ENCODE results near the gene TNFSF15. TPM values are rescaled to one million over a fixed set of nuclear protein-coding genes. Genes with fewer than 3 reads are reported as not detected.
A peak's percentile ranks its signal among the peaks of the same experiment; 100 is the strongest.

TNFSF15 gene
- polyA plus RNA-seq, 6 donors from 2014 or later: 0.16 TPM; not detected in 5

DNA sequence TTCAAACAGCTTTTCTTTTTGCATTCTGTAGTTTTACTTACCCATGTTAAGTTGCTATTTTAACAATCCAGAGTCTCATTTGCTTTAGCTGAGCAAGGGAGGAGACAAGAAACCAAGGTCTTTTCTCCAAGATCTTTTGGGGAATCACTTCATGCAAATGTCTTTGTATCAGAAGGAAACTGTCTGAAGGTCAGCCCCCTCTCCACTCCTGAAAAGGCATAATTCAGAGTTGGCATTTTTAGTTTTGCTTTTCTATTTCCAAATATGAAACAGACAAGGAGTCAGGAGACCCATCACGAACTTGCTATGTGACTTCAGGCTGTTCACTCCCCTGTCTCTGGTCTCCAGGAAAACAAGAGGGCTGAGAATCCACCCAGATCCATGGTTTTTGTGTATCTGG, 12.3 kb upstream of the TNFSF15 start:
- DNase-seq: no peak
- no peak for ATAC-seq (ENCODE audit: low read depth in 2 of 2)
- H3K27ac Mint-ChIP-seq: no peak overlapping the region
- peaks cover 0 to 8% (median 0%) of the 10 kb centered on the region in 3 donors for H3K4me1 Mint-ChIP-seq
- H3K9me3 Mint-ChIP-seq: peaks cover 0 to 10% (median 3%) of the 10 kb centered on the region in 7 donors
- H3K4me3 Mint-ChIP-seq: no peak overlapping the region
- peaks cover 4 to 21% of the 10 kb centered on the region in 2 donors for H3K36me3 Mint-ChIP-seq
- peaks cover 21 to 40% (median 24%) of the 10 kb centered on the region in 3 donors for H3K27me3 Mint-ChIP-seq

GRCh38 chr9:114813717-114814418, 8.0 kb upstream of the TNFSF15 start:
- peaks cover 8% of the 10 kb centered on the region in 3 donors for H3K4me1 Mint-ChIP-seq
- peaks cover 0 to 9% (median 3%) of the 10 kb centered on the region in 7 donors for H3K9me3 Mint-ChIP-seq
- H3K27me3 Mint-ChIP-seq: peaks cover 19 to 44% (median 34%) of the 10 kb centered on the region in 3 donors
- H3K27ac Mint-ChIP-seq: no peak overlapping the region
- H3K4me3 Mint-ChIP-seq: no peak overlapping the region
- DNase-seq (no peak), ATAC-seq (ENCODE audit: low read depth in 2 of 2) (no peak)
- H3K36me3 Mint-ChIP-seq: peaks cover 4 to 15% of the 10 kb centered on the region in 2 donors

DNA sequence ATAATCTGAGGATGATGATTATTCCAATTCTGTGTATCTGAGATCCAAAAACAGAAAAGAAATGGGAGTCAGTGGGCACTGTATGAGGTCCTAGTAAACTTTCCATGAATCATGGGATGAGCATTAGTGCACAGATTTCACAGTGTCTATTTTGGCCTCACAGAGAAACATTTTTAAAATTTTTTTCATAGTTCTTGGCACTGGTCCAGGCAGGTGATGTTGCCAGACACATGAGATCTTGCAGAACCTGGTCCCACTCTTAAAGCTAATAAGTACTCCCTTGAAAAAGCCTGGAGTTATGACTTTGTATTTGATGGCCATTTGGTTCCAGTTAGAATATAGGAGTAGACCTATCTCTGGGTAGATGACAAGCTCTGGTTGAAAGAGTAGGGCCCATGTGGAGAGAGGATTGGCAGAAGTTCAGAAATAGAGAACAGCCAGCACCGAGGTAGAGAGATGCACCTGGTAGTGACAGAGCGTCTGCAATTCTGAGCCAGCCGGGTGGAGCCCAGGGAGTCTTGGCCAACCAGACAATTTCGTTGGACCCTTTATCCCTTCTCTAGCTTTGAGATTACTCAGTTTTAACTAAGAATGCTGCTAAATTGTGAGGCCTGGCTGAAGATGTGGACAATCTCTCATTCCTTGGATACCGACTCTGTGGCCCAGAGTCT, 6.3 kb upstream of the TNFSF15 start:
- Mint-ChIP-seq H3K4me1 (peaks cover 21 to 22% (median 22%) of the 10 kb centered on the region in 3 donors), H3K9me3 (peaks cover 0 to 9% (median 3%) of the 10 kb centered on the region in 7 donors), H3K36me3 (peaks cover 4 to 15% of the 10 kb centered on the region in 2 donors), H3K27ac (no peak overlapping the region), H3K4me3 (no peak overlapping the region), H3K27me3 (peaks cover 11 to 43% (median 34%) of the 10 kb centered on the region in 3 donors)
- DNase-seq: no peak
- no peak for ATAC-seq (ENCODE audit: low read depth in 2 of 2)

DNA sequence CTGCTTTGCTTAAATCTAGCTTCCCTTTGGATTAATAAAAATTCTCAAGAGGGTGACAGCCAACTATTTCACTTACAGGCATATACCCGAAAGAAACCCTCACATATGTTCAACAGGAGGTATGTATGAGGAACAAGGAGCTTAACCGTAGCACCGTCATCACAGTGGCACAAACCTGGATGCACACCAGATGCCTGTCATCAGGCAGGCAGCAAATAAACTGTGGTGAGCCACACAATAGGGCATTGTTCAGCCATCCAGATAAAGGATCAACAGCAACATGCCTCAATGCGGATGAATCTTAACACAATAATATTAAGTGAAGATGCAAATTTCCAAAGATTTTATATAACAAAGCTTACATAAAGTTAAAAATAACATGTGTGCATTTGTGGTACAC, 5.5 kb upstream of the TNFSF15 start:
- peaks cover 0 to 9% (median 3%) of the 10 kb centered on the region in 7 donors for H3K9me3 Mint-ChIP-seq
- no peak overlapping the region for H3K27ac Mint-ChIP-seq
- ATAC-seq (ENCODE audit: low read depth in 2 of 2): no peak
- H3K4me3 Mint-ChIP-seq: no peak overlapping the region
- H3K4me1 Mint-ChIP-seq: peaks cover 28 to 29% (median 29%) of the 10 kb centered on the region in 3 donors
- DNase-seq: no peak
- H3K27me3 Mint-ChIP-seq: peaks cover 10 to 35% (median 33%) of the 10 kb centered on the region in 3 donors
- peaks cover 1 to 15% of the 10 kb centered on the region in 2 donors for H3K36me3 Mint-ChIP-seq

GRCh38 chr9:114810614-114811013, 4.8 kb upstream of the TNFSF15 start:
- no peak for ATAC-seq (ENCODE audit: low read depth in 2 of 2)
- Mint-ChIP-seq H3K4me1 (peaks cover 35 to 36% (median 36%) of the 10 kb centered on the region in 3 donors), H3K36me3 (peaks cover 0 to 15% of the 10 kb centered on the region in 2 donors), H3K27me3 (peaks cover 7 to 31% (median 28%) of the 10 kb centered on the region in 3 donors), H3K9me3 (peaks cover 0 to 9% (median 3%) of the 10 kb centered on the region in 7 donors), H3K4me3 (no peak overlapping the region), H3K27ac (no peak overlapping the region)
- no peak for DNase-seq

DNA sequence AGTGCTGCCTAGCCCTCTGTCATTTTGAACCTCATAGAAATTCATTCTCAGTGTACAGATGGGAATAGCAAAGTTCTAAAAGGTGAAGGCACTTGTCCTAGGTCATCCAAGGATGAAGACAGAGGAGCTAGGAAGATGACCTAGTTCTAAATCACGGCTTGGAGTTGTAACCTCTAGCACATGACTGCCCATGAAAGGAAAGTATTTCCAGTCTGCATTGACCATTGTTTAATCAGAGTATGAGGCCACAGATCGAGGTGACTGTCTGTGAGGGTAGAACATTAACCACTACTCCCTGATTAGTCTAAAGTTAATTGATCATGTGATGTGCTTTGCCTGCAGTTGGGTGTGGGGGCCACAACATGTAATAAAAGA, 674 bp upstream of the TNFSF15 start:
- H3K27ac Mint-ChIP-seq: peak overlapping the region in 5 of 6 donors; percentile 12 to 93 (median 80)
- H3K36me3 Mint-ChIP-seq: no peaks in the 10 kb centered on the region
- ATAC-seq (ENCODE audit: low read depth in 2 of 2) (no peak), DNase-seq (no peak)
- H3K27me3 Mint-ChIP-seq: peaks cover 0 to 10% (median 6%) of the 10 kb centered on the region in 3 donors
- peak overlapping the region; percentile 44 to 89 (median 78) for H3K4me3 Mint-ChIP-seq
- peaks cover 36 to 41% (median 37%) of the 10 kb centered on the region in 3 donors for H3K4me1 Mint-ChIP-seq
- H3K9me3 Mint-ChIP-seq: no peaks in the 10 kb centered on the region

DNA sequence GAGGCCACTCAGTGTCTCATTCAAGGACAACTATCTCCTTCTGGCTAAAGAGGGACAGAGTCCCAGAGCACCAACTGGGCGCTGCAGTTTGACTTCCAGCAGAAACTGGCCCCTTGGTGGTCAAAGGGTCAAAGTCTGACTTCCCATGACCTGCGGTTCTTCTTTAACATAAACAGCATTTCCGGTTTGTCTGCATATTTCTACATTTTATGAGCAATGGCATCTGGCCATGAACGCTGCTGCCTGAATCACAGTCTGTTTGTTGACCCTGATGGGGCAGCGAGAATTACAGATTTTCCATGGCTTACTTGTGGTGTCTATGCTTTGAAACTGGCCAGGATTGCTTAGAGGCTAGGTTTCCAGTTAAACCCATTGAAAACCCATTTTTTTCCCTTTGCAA, 1.3 kb downstream of the TNFSF15 start:
- DNase-seq (no peak), ATAC-seq (ENCODE audit: low read depth in 2 of 2) (no peak)
- Mint-ChIP-seq H3K4me3 (no peak overlapping the region), H3K27ac (peak overlapping the region in 1 of 6 donors; percentile 75), H3K4me1 (peaks cover 35 to 41% (median 38%) of the 10 kb centered on the region in 3 donors), H3K27me3 (peaks cover 0 to 16% (median 13%) of the 10 kb centered on the region in 3 donors), H3K36me3 (no peaks in the 10 kb centered on the region), H3K9me3 (no peaks in the 10 kb centered on the region)

GRCh38 chr9:114803479-114804265, 2.2 kb downstream of the TNFSF15 start:
- DNase-seq (no peak), ATAC-seq (ENCODE audit: low read depth in 2 of 2) (no peak)
- Mint-ChIP-seq H3K36me3 (no peaks in the 10 kb centered on the region), H3K27ac (peak overlapping the region in 2 of 6 donors; percentile 57 to 83), H3K27me3 (peaks cover 0 to 8% (median 7%) of the 10 kb centered on the region in 3 donors), H3K4me3 (no peak overlapping the region), H3K9me3 (no peaks in the 10 kb centered on the region), H3K4me1 (peaks cover 27 to 35% (median 29%) of the 10 kb centered on the region in 3 donors)

GRCh38 chr9:114799925-114800324, 5.9 kb downstream of the TNFSF15 start:
- Mint-ChIP-seq H3K36me3 (no peaks in the 10 kb centered on the region), H3K4me1 (peaks cover 0 to 8% (median 1%) of the 10 kb centered on the region in 3 donors), H3K9me3 (no peaks in the 10 kb centered on the region), H3K27ac (no peak overlapping the region), H3K27me3 (peaks cover 0 to 22% (median 7%) of the 10 kb centered on the region in 3 donors), H3K4me3 (no peak overlapping the region)
- DNase-seq (no peak), ATAC-seq (ENCODE audit: low read depth in 2 of 2) (no peak)

DNA sequence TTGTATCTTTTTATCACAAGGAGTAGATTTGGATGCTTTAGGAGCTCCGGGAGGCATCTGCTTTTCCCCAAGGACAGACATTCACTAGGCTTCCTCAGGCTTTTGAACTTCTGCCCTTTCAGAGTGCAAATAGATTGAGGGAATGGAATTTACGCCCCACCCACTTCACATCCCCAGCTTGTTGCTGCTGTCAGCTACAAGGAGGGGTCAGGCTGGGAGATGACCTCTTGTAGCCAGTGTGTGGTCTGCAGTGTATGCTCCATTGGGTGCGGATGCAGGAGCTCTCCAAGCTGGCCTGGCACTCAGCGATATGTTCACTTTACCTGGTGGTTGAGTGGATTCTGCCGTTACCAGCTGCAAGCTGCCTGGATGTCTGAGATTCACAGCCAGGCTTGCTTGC, 6.4 kb downstream of the TNFSF15 start:
- no peak overlapping the region for H3K4me3 Mint-ChIP-seq
- ATAC-seq (ENCODE audit: low read depth in 2 of 2) (no peak), DNase-seq (no peak)
- no peaks in the 10 kb centered on the region for H3K36me3 Mint-ChIP-seq
- peaks cover 0 to 8% (median 1%) of the 10 kb centered on the region in 3 donors for H3K4me1 Mint-ChIP-seq
- no peaks in the 10 kb centered on the region for H3K9me3 Mint-ChIP-seq
- peaks cover 0 to 22% (median 7%) of the 10 kb centered on the region in 3 donors for H3K27me3 Mint-ChIP-seq
- no peak overlapping the region for H3K27ac Mint-ChIP-seq

DNA sequence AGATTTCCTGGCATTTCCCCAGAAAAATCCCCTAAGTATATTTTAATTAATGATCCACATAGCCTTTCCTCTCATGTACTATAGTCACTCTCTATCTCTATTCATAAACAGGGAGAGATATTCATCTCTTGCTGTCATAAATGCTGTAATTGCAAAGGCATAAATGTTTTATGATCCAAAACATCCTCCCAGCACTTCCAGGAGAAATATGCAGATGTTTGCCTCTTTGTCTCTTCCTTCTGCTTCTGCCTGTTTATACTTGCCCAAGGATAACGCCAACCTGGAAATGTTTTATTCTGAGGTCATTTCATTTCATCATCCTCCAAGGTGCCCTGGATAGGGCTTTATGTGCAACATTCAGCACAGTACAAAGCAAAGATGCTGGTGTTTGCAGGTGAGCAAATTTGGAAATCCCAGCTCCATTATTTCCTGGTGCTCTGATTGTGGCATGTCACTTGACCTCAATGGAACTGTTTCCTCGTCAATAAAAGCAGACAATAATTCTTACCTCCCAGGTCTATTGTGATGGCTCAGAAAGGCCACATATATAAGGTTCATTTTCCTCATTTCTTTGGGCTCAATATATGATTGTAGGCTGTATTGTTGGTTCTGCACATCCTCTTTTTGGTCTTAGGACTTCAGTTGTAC, 6.9 kb downstream of the TNFSF15 start:
- Mint-ChIP-seq H3K27me3 (peaks cover 0 to 22% (median 7%) of the 10 kb centered on the region in 3 donors), H3K36me3 (peaks cover 0 to 1% of the 10 kb centered on the region in 2 donors), H3K4me1 (peaks cover 0 to 6% (median 1%) of the 10 kb centered on the region in 3 donors), H3K4me3 (no peak overlapping the region), H3K9me3 (no peaks in the 10 kb centered on the region), H3K27ac (no peak overlapping the region)
- ATAC-seq (ENCODE audit: low read depth in 2 of 2): no peak
- no peak for DNase-seq

GRCh38 chr9:114798101-114798500, 7.7 kb downstream of the TNFSF15 start:
- no peak overlapping the region for H3K4me3 Mint-ChIP-seq

DNA sequence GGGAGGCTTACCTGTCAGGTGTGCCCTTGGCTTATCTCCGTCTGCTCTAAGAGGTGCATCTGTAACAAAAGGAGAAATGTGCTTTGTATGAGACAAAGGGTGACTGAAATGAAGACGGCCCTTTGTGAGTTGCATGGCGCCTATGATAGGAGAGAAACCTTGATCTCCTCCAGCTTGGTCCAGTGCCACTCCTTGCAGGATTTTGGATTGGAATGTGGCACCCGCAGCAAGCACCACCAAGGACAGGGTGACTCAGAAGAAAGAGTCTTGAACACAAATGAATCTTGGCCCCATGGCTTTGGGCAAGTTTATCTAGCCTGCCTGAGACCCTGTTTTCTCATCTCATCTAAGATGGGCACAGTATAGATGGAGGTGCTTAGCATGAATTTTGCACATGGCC, 13.4 kb downstream of the TNFSF15 start:
- peaks cover 4 to 8% (median 7%) of the 10 kb centered on the region in 3 donors for H3K4me1 Mint-ChIP-seq
- no peak overlapping the region for H3K27ac Mint-ChIP-seq
- H3K9me3 Mint-ChIP-seq: no peaks in the 10 kb centered on the region
- DNase-seq (no peak), ATAC-seq (ENCODE audit: low read depth in 2 of 2) (no peak)
- no peak overlapping the region for H3K4me3 Mint-ChIP-seq
- peaks cover 0 to 15% (median 0%) of the 10 kb centered on the region in 3 donors for H3K27me3 Mint-ChIP-seq
- peaks cover 0 to 5% of the 10 kb centered on the region in 2 donors for H3K36me3 Mint-ChIP-seq

More at GRCh38 chr9:114798101-114798500, 7.7 kb downstream of the TNFSF15 start:
- DNase-seq: no peak
- Mint-ChIP-seq H3K27ac (no peak overlapping the region), H3K9me3 (no peaks in the 10 kb centered on the region), H3K27me3 (peaks cover 0 to 22% (median 7%) of the 10 kb centered on the region in 3 donors), H3K36me3 (peaks cover 0 to 5% of the 10 kb centered on the region in 2 donors), H3K4me1 (peaks cover 0 to 1% (median 0%) of the 10 kb centered on the region in 3 donors)
- no peak for ATAC-seq (ENCODE audit: low read depth in 2 of 2)

All from naive B cell (primary cell).